ENCODE measurements around the gene CLASP2.

DNA sequence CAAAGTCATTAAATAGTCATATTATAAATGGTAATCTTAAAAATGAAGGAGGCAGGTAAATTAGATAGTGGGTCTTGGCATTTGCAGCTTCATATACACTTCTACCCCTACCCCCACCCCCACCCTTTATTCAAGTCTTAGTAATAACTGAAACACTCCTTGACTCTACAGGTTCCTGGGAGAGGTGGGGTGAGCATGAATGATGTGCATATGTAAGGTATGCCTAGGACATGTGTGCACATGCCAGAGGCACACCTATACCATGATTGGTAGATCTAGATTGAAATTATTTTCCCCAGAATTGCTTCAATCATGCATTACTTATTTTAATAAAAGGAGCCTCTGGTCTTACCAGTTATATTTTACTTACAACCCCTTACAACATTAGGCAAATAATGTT is 40.2 kb upstream of the CLASP2 start:
- TF ChIP-seq, protein P1, sequence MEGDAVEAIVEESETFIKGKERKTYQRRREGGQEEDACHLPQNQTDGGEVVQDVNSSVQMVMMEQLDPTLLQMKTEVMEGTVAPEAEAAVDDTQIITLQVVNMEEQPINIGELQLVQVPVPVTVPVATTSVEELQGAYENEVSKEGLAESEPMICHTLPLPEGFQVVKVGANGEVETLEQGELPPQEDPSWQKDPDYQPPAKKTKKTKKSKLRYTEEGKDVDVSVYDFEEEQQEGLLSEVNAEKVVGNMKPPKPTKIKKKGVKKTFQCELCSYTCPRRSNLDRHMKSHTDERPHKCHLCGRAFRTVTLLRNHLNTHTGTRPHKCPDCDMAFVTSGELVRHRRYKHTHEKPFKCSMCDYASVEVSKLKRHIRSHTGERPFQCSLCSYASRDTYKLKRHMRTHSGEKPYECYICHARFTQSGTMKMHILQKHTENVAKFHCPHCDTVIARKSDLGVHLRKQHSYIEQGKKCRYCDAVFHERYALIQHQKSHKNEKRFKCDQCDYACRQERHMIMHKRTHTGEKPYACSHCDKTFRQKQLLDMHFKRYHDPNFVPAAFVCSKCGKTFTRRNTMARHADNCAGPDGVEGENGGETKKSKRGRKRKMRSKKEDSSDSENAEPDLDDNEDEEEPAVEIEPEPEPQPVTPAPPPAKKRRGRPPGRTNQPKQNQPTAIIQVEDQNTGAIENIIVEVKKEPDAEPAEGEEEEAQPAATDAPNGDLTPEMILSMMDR (IDR thresholded peaks at IDR 0.05), result no peak
- TF ChIP-seq POLR2A (IDR thresholded peaks at IDR 0.05), result no peak
- TF ChIP-seq EP300 (IDR thresholded peaks at IDR 0.05), result no peak
- no peak for TF ChIP-seq POLR2AphosphoS5 (IDR thresholded peaks at IDR 0.05)
